ENCODE results near the gene LRCH4. TPM values are rescaled to one million over a fixed set of nuclear protein-coding genes. Genes with fewer than 3 reads are reported as not detected.

Gene LRCH4
- polyA plus RNA-seq, 12 donors = 16.7 to 39.5 (median 23.7) TPM; not detected in 1

DNA sequence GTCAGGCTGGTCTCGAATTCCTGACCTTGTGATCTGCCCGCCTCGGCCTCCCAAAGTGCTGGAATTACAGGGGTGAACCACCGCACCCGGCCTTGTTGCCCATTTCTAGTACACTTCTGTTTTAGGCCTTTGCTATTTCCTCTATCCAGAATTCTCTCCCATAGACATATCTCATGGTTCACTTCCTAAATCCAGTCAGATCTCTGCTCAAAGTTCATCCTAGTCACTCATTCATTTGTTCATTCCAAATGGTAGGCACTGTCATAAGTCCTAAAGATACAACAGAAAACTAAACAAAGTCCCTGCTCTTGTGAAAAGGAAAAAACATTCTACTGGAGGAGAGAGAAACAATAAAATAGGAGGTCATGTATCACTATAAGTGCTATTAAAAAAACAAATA lies 24.0 kb upstream of the LRCH4 start:
- DNase-seq = no peak

DNA sequence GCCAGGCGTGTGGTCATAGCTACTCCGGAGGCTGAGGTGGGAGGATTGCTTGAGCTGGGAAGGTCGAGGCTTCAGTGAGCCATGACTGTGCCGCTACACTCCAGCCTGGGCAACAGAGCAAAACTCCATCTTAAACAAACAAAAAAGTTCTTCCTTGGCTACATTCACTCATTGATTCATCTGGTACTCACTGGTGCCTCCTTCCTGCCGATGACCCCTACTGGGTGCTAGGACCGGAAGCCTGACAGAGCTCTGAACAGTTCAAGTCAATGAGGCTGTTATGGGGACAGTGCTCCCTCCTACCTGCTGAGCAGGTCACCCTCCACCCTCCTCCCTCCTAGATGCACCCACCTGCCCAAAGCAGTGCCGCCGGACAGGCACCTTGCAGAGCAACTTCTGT lies 21.2 kb upstream of the LRCH4 start:
- no peak for DNase-seq

DNA sequence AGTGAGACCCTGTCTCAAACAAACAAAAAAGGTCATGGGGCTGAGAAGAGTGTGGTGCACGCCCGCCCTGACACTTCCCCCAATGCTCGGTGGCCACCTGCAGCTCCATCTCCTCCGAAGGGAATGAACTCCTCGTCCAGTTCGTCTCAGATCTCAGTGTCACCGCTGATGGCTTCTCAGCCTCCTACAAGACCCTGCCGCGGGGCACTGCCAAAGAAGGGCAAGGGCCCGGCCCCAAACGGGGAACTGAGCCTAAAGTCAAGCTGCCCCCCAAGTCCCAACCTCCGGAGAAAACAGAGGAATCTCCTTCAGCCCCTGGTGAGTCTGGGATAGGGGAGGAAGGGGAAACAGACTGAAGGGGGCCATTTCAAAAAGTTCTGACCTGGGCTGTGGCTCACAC lies 20.4 kb upstream of the LRCH4 start:
- no peak for DNase-seq

GRCh38 chr7:100604976-100605911 lies 19.3 kb upstream of the LRCH4 start:
- no peak for DNase-seq

DNA sequence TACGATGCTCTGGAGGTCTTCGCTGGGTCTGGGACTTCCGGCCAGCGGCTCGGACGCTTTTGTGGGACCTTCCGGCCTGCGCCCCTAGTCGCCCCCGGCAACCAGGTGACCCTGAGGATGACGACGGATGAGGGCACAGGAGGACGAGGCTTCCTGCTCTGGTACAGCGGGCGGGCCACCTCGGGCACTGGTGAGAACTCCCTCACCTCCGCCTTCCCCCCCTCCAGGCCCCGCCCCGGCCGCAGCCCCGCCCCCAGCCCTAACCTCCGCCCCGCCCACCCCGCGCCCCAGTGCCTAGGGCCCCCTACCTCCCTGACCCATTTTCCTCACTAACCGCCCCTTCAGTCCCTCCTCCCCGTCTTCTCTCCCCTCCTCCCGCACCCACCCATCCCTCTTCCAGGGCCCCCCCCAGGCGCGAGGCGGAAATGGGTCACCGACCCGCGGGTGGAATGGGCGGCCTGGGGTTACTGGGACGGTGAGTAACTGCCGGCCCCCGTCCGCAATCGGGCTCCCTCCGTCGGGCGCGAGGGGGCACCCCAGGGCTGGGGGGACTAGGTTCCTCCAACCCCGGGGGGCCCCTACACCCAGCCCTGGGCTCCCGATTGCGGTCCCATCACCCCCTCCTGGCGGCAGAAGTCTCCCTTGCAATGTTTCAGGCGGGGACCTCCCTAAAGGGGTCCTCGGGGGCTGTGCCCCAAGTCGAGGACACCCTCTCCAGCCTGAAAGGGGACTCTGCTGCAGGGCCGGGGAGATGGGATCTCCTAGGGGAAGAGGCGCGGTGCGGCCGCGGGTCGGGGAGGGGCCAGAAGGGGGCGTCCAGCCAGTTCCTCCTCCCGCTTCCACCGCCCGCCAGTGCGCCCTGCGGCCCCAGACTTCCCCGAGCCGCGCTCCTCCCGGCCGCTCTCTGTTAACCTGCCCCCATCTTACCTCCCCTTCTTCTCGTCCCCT lies 18.4 kb upstream of the LRCH4 start:
- peak; percentile 67 for DNase-seq

DNA sequence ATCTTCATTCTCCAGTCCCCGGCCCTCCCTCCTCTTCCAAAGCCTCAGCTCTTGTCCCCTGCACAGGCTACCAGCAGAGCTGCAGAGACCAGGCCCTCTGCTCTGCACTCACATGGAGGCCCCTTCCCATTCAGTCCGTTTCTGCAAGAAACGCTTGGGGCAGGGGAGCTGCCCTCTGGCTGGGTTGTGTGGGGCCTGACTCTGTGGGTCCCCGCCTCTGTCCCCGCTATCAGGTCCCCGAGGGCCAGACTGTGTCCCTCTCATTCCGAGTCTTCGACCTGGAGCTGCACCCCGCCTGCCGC lies 17.7 kb upstream of the LRCH4 start:
- no peak for DNase-seq

DNA sequence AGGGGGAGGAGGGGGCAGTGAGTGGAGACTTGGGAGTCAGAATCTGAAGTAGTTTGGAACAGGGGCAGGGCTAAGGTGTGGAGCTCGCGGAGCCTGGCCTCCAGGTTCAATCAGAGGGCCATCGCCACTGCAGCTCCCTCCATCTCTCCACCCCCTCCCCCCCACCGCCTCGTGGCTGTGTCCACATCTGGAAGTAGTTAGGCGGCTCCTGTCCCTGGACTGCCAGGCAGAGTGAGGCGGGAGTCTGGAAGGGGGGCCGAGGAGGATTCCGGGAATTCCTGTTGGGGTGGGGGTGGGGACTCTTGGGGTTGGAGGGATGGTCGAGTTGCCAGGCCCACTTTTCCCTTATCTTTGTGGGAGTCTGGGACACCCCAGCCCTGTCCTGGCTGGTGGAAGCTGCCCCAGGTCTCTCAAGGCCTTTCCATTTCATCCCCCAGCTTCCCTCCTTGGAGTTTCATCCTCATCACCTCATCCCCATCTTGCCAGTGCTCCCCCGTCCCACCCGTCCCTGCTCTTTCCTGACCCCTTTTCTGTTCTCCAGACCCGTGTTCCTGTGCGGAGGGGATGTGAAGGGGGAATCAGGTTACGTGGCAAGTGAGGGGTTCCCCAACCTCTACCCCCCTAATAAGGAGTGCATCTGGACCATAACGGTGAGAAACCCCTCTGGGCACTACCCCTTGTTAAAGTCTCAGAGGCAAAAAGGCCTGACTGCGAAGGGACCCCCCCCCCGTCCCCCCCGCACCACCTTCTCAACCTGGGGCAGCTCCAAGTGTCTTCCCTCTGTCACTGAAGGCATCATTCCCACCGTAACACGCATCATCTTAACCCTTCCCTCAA lies 17.2 kb upstream of the LRCH4 start:
- DNase-seq = peak; percentile 88

- DNase-seq = no peak
These were observed 14.8 kb upstream of the LRCH4 start for GRCh38 chr7:100600730-100601038.

GRCh38 chr7:100599911-100600729 lies 14.2 kb upstream of the LRCH4 start:
- DNase-seq = no peak

DNA sequence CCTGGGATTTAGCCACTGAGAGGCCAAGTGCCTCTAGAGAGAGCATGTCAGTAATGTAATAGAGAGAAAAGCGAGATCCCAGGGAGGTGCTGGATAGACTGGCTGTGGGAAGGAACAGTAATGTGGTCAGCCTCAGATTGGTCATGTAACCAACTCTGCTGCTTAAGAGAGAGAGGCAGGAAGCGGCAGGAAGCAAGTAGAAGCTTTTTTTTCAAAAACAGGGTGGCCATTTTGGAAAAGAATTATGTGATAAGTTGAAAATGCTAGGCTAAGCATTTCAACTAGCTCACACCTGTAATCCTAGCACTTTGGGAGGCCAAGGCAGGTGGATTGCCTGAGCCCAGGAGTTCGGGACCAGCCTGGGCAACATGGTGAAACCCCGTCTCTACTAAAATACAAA lies 12.5 kb upstream of the LRCH4 start:
- DNase-seq = no peak

DNA sequence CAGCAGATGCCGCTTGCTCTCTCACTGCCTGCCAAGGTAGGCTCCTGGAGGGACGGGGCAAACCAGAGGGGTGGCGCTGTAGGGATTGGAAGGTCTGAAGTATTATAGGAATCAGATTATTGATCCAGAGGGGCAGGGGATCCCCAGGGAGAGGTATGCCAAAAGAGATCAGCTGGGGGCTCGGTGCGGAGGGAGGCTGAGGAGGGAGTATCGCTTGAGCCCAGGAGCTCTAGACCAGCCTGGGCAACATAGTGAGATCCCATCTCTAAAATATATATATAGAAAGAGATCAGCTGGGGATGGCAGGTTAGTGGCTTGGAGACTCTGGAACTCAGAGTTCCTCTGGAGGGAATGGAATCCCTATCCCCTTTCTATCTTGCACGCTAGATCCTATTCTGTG lies 9.3 kb upstream of the LRCH4 start:
- no peak for DNase-seq

DNA sequence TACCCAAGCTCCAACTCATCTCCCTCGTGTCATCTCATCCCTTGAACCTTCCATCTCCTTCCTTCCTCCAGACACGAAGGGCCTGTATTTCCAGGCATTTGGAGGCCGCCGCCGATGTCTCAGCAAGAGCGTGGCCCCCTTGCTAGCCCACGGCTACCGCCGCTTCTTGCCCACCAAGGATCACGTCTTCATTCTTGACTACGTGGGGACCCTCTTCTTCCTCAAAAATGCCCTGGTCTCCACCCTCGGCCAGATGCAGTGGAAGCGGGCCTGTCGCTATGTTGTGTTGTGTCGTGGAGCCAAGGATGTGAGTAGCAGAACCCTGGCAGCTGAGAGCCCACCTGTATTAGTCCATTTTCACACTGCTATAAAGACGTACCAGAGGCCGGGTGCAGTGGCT lies 5.7 kb upstream of the LRCH4 start:
- no peak for DNase-seq

GRCh38 chr7:100590077-100590737 lies 4.3 kb upstream of the LRCH4 start:
- no peak for DNase-seq

- no peak for DNase-seq
These were observed 3.5 kb upstream of the LRCH4 start for GRCh38 chr7:100589341-100589947.

- no peak for DNase-seq
These were observed 2.5 kb upstream of the LRCH4 start for GRCh38 chr7:100588438-100588837.

DNA sequence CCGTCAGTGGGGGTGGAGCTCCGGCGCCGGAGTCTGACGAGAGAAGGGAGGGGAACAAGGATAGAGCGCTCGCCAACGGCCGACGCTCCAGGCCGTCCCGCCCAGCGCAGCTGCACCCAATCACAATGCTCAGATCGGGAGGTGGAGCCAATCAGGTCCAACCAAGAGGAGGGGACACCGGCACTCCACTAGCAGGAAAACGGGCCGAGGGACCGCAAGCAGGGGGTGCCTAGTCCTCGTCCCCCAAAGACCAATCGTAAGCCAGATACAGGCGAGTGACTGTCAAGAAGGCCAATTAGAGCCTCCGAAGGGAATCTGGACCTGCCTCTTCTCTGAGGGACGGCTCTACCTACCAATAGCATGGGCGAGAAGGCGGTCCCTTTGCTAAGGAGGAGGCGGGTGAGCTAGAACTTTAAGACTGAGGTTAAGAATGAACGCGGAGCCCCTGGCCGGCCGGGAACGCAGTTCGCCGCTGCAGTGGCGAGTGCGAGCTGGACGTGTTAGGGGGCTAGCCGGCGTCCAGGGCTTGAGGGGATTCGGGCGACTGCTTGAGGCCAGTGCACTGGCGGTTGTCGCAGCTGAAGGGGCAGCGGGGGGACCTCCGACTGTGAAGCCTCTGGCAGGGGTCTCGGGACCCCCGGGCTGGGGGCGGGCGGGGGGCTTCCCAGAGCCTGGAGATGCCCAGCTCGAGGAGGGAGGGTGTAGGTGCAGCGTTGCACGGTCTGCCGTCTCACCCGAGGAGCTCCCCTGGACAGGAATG lies 517 bp upstream of the LRCH4 start, which contains the start of gene FBXO24:
Gene FBXO24, plus strand, starts transcription at position 63 of the 760 bp plus-strand sequence. Its CDS starts 298 bp downstream, at position 361.
- DNase-seq = peak; percentile 100

DNA sequence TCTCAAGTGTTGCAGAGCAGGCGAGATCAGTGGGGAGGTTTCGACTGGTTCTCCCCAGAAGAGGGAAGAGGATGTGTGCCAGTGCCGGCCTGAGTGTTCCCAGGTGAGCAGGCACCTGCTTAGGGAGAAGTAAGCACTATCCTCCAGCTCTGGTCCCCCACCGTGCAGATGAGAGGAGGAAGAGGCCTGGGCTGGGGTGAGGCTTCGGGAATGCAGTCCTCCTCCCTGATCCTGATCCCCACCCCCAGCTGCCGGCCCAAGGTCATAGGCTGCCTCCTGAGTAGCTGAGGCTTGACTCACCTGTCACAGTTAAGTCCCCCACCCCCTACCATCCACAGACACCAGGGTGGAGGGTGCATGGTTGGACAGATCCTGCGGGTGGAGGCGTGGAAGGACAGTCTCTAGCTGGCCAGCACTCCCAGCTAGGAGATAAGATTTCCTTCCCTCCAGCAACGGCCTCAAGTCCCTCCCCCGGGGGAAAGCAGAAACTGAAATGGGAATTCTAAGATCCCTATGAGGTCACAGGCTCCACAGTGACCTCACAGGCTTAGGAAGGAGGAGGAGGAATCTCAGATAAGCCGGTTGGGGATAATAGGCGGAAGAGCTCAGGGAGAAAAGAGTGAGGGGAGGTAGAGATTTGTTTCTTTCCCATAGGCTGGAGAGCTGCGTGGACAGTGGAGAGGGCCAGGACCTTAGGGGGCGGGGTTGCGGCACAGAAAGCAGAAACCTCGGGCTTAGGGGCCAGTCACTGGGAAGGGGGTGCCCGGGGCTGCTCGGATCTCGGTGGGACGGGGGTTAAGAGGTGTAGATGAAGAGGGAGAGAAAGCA lies 1.0 kb downstream of the LRCH4 start:
- no peak for DNase-seq

GRCh38 chr7:100584054-100584682 lies 1.8 kb downstream of the LRCH4 start:
- DNase-seq = no peak
